ENCODE measurements around the gene WDR77. TPM values are rescaled to one million over a fixed set of nuclear protein-coding genes. Genes with fewer than 3 reads are reported as not detected.

The WDR77 gene
- total RNA-seq, 2 donors from 2014 or later = 27.5 to 65.2 TPM

DNA sequence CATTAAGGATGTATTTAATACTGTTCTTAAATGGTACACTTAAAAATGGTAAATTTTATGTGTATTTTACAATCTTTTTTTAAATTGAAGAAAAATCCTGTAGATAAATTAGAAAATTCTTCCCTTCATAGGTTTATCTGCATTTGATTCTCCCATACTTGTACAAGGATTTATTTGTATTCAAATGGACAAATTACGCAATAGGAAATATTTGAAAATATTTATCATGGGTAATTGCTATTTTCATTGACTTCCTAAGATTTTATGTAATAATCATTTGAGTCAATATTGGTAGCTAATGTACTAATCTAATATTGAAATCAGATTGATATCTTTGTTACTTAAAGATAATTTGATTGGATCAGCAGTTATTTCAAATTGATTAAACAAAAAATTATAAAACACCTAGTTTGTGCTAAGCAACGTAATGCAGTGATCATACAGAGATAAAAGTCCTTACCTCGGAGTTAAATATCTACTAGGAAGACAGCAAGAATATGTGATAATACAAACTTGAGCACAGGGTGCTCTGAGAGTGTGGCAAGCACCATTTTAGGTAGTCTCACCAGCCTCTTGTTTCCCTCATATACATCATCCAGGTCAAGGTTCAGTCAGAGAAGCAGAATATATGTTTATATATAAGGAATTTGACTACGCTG is 13.4 kb upstream of the WDR77 start:
- H3K36me3 Mint-ChIP-seq (ENCODE audit: low read depth) = peaks cover 72% of the 10 kb centered on the region
- no peaks in the 10 kb centered on the region for H3K9me3 Mint-ChIP-seq
- peaks cover 10% of the 10 kb centered on the region for H3K4me1 Mint-ChIP-seq
- ATAC-seq (replicated peaks) = no peak
- peak overlapping the region; percentile 28 for H3K27ac Mint-ChIP-seq
- H3K27me3 Mint-ChIP-seq = no peaks in the 10 kb centered on the region
- no peak overlapping the region for H3K4me3 Mint-ChIP-seq

DNA sequence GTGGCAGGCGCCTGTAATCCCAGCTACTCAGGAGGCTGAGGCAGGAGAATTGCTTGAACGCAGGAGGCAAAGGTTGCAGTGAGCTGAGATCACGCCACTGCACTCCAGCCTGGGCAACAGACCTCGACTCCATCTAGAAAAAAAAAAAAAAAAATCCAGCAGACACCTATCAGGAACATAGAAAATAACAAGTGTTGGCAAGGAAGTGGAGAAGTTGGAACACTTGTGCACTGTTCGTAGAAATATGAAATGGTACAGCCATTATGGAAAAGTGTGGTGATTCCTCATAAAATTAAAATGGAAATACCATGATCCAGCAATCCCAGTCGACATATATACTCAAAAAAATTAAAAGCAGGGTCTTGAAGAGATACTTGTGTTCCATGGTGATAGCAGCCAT is 12.7 kb upstream of the WDR77 start:
- no peaks in the 10 kb centered on the region for H3K27me3 Mint-ChIP-seq
- no peak overlapping the region for H3K4me3 Mint-ChIP-seq
- H3K9me3 Mint-ChIP-seq = no peaks in the 10 kb centered on the region
- H3K4me1 Mint-ChIP-seq = peaks cover 14% of the 10 kb centered on the region
- peaks cover 79% of the 10 kb centered on the region for H3K36me3 Mint-ChIP-seq (ENCODE audit: low read depth)
- no peak for ATAC-seq (replicated peaks)
- H3K27ac Mint-ChIP-seq = no peak overlapping the region

DNA sequence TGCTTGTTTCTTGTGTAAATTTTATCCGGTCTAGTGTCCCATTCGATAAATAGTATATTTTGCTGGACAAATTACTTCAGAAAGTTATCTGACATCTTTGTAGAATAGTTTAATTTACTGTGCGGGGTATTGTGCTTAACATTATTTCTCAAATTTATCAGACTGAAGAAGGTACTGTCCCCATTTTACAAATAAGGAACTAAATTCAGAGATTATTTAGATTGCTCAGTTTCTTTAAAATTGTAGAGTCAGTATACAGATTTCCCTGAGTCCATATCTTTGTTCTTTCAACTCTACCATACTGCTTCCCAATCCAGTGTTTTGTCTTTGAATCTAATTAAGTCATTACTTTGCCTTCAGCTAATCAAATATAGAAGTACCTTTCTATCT is 6.6 kb upstream of the WDR77 start:
- no peak for ATAC-seq (replicated peaks)
- H3K4me3 Mint-ChIP-seq = peak overlapping the region; percentile 74
- no peaks in the 10 kb centered on the region for H3K9me3 Mint-ChIP-seq
- H3K4me1 Mint-ChIP-seq = peaks cover 46% of the 10 kb centered on the region
- H3K27ac Mint-ChIP-seq = peak overlapping the region; percentile 86
- H3K36me3 Mint-ChIP-seq (ENCODE audit: low read depth) = peaks cover 98% of the 10 kb centered on the region
- H3K27me3 Mint-ChIP-seq = no peaks in the 10 kb centered on the region

DNA sequence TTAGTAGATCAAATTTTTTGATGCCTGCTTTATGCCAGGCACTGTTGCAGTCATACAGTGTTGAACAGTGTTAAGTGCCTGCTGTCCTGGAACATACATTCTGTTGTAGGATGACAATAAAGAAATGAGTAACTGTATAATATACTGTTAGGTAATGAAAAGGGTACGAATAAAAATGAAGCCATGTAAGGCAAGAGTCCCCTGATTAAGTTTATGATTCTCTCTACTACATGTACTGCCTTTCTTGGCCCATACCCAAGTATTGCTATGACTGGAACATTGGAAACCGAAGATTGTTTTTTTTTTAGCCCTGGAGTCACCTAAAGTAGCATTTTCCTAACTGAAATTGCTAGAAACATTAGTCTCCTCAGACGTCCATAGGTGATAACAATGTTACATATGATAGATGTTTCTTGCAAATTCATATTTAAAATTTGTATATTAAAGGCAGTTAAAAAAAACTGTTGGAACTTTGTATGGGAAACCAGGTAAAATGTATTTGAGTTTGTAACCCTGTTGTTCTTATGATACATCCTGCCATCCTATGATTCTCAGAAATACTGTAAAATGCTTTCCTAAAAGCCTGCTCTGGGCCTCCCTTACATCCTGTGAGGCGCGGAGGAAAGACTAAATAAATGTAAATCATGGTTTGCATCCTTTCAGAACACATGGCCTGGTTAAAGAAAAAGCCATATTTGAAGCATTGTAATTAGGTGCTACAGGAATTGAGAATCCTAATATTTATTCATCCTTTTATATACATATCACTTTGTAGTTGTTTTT is 6.0 kb upstream of the WDR77 start:
- Mint-ChIP-seq H3K4me1 (peaks cover 46% of the 10 kb centered on the region), H3K27ac (peak overlapping the region; percentile 86), H3K36me3 (ENCODE audit: low read depth) (peaks cover 96% of the 10 kb centered on the region), H3K27me3 (no peaks in the 10 kb centered on the region), H3K9me3 (no peaks in the 10 kb centered on the region), H3K4me3 (peak overlapping the region; percentile 74)
- ATAC-seq (replicated peaks) = peak; percentile 95

DNA sequence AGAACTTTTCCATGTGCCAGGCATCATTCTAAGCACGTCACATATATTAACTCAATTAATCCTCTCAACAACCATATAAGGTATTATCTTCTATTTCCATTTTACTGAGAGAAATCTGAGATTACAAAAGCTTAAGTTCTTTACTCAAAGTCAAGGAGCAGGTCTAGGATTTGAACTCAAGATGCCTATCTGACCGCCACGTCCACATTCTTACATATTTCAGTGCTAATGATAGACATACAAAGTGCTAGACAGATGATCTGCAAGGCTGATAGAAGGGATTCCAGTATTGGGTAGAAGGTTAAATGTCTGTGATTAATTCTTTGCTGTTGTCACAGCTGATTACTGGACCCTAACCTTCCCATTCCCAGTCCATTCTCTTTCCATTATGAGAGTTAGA is 4.7 kb upstream of the WDR77 start:
- peaks cover 96% of the 10 kb centered on the region for H3K36me3 Mint-ChIP-seq (ENCODE audit: low read depth)
- H3K27me3 Mint-ChIP-seq = no peaks in the 10 kb centered on the region
- peaks cover 46% of the 10 kb centered on the region for H3K4me1 Mint-ChIP-seq
- H3K9me3 Mint-ChIP-seq = no peaks in the 10 kb centered on the region
- peak overlapping the region; percentile 74 for H3K4me3 Mint-ChIP-seq
- no peak for ATAC-seq (replicated peaks)
- no peak overlapping the region for H3K27ac Mint-ChIP-seq

DNA sequence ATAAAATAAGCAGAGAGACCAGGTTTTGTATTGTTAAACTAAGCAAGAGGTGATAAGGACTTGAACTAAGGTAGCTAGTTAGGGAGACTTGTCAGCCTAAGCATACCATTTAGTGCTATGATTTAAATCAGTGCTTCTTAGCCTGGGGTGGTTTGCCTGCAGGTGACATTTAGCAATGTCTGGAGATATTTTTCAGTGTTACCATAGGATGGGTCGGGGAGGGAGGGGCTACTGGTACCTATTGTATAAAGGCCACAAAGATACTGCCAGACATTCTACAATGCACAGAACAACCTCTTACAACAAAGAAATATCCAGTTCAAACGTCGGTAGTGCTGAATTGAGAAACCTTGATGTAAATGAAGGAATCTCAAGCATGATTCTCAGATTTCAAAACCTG is 3.5 kb upstream of the WDR77 start:
- ATAC-seq (replicated peaks) = no peak
- no peaks in the 10 kb centered on the region for H3K27me3 Mint-ChIP-seq
- peak overlapping the region; percentile 3 for H3K27ac Mint-ChIP-seq
- peaks cover 52% of the 10 kb centered on the region for H3K4me1 Mint-ChIP-seq
- H3K4me3 Mint-ChIP-seq = peak overlapping the region; percentile 99
- no peaks in the 10 kb centered on the region for H3K9me3 Mint-ChIP-seq
- peaks cover 95% of the 10 kb centered on the region for H3K36me3 Mint-ChIP-seq (ENCODE audit: low read depth)

DNA sequence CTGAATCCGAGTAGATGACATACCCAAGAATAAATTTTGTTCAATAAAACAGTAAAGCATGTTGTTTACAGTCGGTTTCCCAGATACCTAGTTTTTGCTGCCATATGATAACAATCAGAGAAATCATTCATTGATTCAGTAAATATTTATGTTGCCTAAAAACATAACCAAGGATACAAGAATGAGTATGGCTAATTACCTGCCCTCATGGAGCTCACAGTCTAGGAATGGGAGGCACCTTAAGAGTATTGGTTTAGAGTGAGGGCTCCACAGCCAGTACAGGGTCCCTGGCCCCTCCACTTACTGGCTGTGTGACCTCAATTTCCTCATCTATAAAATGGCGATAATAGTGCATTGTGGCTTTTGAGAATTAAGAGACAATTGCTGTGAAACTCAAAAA is 1.1 kb upstream of the WDR77 start:
- ATAC-seq (replicated peaks) = no peak
- Mint-ChIP-seq H3K4me3 (peak overlapping the region; percentile 99), H3K36me3 (ENCODE audit: low read depth) (peaks cover 95% of the 10 kb centered on the region)

DNA sequence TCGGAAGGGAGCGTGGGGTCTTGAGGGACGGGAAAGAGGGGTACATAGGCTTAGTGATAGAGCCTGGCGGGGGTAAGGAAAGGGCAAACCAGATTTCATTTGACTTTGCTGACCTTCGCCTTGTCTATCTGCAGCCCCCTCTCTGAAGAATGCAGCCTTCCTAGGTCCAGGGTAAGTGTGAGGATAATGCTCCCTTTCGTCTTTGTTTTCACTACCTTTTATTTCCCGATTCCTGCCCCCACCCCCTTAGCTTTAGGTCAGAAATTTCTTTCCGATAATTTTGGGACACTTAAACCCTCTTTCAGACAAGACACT is 604 bp upstream of the WDR77 start:
- ATAC-seq (replicated peaks) = no peak
- Mint-ChIP-seq H3K4me3 (peak overlapping the region; percentile 99), H3K4me1 (peaks cover 48% of the 10 kb centered on the region), H3K27ac (peak overlapping the region; percentile 99), H3K36me3 (ENCODE audit: low read depth) (peaks cover 95% of the 10 kb centered on the region), H3K27me3 (no peaks in the 10 kb centered on the region), H3K9me3 (no peaks in the 10 kb centered on the region)

More for the DNA sequence above, 1.1 kb upstream of the WDR77 start:
- Mint-ChIP-seq H3K4me1 (peaks cover 53% of the 10 kb centered on the region), H3K27ac (peak overlapping the region; percentile 99), H3K27me3 (no peaks in the 10 kb centered on the region), H3K9me3 (no peaks in the 10 kb centered on the region)

DNA sequence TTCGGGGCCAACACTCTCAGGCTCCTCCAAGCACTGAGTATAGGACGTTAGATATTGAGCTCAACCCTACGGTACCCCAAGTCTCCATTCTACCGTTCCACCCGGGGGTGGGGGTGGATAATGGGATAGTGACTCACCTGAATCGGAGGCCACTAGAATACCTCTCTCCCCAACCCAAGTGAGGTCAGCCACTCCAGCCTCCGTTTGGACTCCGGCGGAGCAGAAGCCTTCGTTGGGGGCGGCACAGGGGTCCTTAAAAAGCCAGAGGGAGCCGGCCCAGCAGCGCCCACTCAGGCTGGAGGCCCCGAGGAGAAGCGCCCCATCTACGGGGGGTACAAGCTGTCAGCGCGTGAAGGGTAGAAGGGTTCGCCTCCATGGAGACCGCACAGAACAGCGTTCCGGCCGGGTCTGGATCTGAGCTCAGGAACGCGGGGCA is 556 bp downstream of the WDR77 start:
- H3K9me3 Mint-ChIP-seq = no peaks in the 10 kb centered on the region
- peaks cover 95% of the 10 kb centered on the region for H3K36me3 Mint-ChIP-seq (ENCODE audit: low read depth)

DNA sequence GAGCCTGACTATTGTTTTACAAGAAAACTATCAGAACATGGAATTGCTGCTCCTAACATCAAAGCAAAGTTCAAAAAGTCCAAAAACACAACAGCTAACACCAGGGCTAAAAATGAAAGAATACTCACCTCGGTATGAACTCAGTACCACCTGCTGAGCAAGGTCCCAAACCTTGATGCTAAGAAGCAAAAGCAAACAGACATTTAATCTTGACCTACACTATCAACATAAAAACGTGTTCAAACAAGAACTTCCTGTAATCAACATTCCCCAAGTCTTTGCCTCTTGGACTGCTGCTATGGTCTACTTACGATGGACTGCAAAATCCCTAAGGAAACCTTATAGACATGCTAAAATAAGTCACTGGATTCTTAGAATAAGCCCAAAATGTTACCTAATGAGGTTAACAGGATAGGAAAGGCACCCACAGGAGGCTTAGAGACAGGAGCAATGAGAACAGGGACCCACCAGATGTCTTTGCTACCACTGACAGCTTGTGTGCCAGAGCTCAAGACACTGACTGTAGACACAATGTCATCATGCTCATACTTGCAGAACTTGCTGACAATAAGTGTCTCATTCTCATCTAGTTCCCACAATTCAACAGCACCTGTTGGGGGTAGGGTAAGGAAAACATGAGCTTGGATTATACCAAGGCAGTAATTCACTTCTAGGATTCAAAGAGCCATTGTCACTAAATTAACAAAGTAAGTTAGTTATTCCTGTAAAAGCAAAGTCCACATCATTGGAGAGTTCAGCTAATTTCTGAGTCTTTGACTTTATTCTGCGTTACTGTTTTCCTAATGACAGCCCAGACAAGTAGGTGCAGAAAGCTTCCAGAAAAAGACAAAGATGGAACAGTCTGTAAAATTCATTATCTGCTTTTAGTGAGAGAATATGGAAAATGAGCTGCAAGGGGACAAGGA is 1.8 kb downstream of the WDR77 start:
- no peak for ATAC-seq (replicated peaks)
- peaks cover 95% of the 10 kb centered on the region for H3K36me3 Mint-ChIP-seq (ENCODE audit: low read depth)
- H3K4me1 Mint-ChIP-seq = peaks cover 38% of the 10 kb centered on the region
- H3K27me3 Mint-ChIP-seq = no peaks in the 10 kb centered on the region
- H3K4me3 Mint-ChIP-seq = peak overlapping the region; percentile 99
- peak overlapping the region; percentile 99 for H3K27ac Mint-ChIP-seq
- H3K9me3 Mint-ChIP-seq = no peaks in the 10 kb centered on the region

More for the DNA sequence above, 556 bp downstream of the WDR77 start:
- peak; percentile 20 for ATAC-seq (replicated peaks)
- H3K4me3 Mint-ChIP-seq = peak overlapping the region; percentile 99
- H3K4me1 Mint-ChIP-seq = peaks cover 39% of the 10 kb centered on the region
- H3K27me3 Mint-ChIP-seq = no peaks in the 10 kb centered on the region
- H3K27ac Mint-ChIP-seq = peak overlapping the region; percentile 99

DNA sequence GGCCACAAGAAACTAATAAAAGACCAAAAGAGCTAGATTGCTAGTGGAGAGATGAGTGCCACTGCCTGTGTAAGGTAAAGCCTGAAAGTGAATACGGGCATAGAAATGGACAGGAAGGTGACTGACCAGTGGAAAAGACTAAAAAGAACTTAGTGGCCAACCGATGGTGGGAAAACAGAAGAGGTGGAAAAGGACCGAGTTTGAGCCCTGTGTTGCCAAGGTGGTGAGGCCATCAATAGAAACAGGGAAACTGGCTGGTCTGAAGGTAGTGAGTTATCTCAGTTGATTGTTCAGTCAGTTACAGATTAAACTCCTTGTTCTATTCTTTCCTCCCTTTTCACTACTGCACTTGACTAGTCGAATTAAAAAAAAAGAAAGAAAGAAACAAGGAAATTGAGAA is 2.5 kb downstream of the WDR77 start:
- H3K9me3 Mint-ChIP-seq = no peaks in the 10 kb centered on the region
- no peak for ATAC-seq (replicated peaks)
- H3K4me1 Mint-ChIP-seq = peaks cover 33% of the 10 kb centered on the region
- peaks cover 95% of the 10 kb centered on the region for H3K36me3 Mint-ChIP-seq (ENCODE audit: low read depth)
- H3K27me3 Mint-ChIP-seq = no peaks in the 10 kb centered on the region
- peak overlapping the region; percentile 99 for H3K27ac Mint-ChIP-seq
- H3K4me3 Mint-ChIP-seq = peak overlapping the region; percentile 99

DNA sequence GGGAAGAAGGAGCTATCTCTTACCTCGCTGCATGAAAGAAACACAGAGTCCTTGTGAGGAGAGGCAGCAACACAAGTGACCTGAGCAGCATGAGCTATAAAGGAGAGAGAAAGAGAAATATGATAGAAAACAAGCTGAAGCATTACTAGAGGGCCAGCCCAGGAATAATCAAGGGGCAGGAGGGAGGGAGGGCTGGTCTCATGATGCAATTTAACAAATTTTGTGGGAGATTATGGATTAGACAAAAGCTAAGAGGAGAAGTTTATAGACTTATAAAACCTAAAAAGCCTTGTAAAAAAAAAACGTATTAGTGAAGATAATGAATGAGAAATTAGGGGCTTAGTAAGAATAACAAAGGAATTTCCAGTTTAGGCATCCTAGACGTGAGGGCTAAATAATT is 5.0 kb downstream of the WDR77 start:
- peak overlapping the region; percentile 46 for H3K27ac Mint-ChIP-seq
- H3K4me1 Mint-ChIP-seq = peaks cover 24% of the 10 kb centered on the region
- peaks cover 98% of the 10 kb centered on the region for H3K36me3 Mint-ChIP-seq (ENCODE audit: low read depth)
- no peaks in the 10 kb centered on the region for H3K27me3 Mint-ChIP-seq
- no peaks in the 10 kb centered on the region for H3K9me3 Mint-ChIP-seq
- no peak for ATAC-seq (replicated peaks)
- no peak overlapping the region for H3K4me3 Mint-ChIP-seq

DNA sequence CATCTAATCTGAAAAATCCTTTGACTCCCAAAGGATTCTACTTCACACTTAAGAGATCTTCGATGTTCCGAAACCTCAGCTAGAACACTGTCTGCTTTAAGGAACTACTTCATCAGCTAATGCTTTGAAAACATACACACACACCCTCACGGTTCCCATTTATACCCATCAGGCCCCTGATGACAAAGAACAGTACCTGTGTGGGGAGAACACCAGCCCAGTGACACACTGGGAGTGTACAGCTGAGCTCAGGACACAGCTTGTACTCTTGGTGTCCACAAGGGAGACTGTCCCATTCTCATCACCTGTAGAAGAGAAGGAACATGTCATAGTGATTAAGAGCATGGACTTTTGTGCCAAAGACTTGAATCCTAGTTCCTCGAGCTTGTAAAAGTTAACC is 6.6 kb downstream of the WDR77 start:
- Mint-ChIP-seq H3K27me3 (no peaks in the 10 kb centered on the region), H3K36me3 (ENCODE audit: low read depth) (peaks cover 100% of the 10 kb centered on the region), H3K4me1 (peaks cover 17% of the 10 kb centered on the region), H3K9me3 (no peaks in the 10 kb centered on the region), H3K4me3 (no peak overlapping the region), H3K27ac (peak overlapping the region; percentile 81)
- ATAC-seq (replicated peaks) = peak; percentile 98

DNA sequence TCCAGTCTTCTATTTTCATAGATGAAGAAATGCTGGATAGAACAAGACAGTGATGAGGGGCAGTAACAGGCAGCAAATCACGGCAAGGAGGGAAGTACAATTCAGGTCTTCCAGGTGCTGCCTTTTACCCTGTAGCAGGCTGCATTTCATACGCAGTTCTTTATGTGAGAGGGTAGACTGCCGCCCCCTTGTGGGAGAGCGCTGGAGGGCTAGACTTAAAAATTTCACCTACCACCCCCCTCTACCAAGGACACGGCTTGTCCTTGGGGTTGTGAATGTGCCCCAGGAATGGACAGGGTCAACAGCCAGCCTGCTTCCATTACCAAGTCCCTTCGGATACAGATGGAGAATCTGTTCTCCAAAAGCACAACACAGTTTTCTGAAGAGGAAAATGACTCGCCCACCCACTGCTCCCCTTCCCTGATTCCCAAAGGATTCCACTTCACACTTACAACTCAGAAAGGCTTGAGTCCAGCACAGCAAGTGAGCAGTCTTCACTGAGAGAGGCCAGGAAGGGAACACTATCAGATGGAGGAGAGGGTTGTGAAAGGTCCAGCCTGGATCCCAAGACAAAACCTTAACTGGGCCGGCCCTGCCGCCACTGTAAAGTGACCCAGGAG is 7.4 kb downstream of the WDR77 start:
- H3K4me3 Mint-ChIP-seq = no peak overlapping the region
- H3K27ac Mint-ChIP-seq = peak overlapping the region; percentile 81
- H3K27me3 Mint-ChIP-seq = no peaks in the 10 kb centered on the region
- peak; percentile 56 for ATAC-seq (replicated peaks)
- no peaks in the 10 kb centered on the region for H3K9me3 Mint-ChIP-seq
- peaks cover 99% of the 10 kb centered on the region for H3K36me3 Mint-ChIP-seq (ENCODE audit: low read depth)
- H3K4me1 Mint-ChIP-seq = peaks cover 11% of the 10 kb centered on the region

All from activated T-helper 17 cell treated with anti-CD3 and anti-CD28 coated beads, Interleukin-2, amount 50 U/mL, for 72 hours (primary cell).